GM19438 (cell line): Measurements from ENCODE around the gene MYO7B.

ENCODE experiments used
- ATAC-seq: cut with Tn5 transposase; IDR thresholded peaks from one replicate; pipeline ENCODE4 v1.9.1; 2021; ENCODE audit warnings: low read depth; ENCODE audit not compliant: unreplicated experiment

MYO7B gene

GRCh38 chr2:127671557-127672302 is 136.2 kb downstream of the MYO7B start:
- no peak for ATAC-seq

- ATAC-seq, result no peak
Measured at GRCh38 chr2:127672341-127673224, 137.1 kb downstream of the MYO7B start.

DNA sequence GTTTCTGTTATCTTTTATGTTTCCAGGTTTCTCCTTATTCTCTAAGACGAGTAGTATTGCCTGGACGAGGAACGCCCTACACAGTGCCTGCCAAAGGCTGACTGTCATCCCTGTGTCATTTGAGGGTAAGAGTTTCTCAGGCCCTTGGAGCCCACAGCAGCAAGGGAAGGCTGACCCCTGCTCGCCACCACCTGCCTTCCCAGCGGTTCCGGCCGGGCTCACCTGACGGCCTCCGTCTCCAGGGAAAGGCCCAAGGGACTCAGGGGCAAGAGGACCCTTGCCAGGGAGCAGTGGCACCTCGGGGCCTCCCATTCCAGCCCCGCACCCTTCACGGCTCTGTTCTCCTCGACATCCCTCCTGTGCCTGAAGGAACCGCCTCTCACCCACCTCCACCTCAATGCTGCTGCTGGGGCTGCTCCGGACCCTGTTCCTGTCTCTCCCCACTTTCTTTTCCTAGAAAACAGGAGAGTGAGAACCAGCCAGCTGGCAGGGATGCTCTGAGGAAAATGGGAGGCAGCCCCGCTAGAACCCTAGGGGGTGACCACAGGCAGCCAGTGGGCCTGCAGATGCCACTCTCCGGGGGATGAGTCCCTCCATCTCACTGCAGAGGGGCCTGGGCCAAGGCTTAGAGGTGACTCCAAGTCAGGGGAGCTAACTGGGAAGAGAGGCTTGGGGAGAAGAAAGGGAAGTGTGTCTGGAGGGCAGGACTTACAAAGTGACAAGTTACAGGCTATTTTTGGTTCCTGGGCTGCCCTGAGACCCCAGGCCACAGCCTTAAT is 138.0 kb downstream of the MYO7B start:
- ATAC-seq, result no peak

GRCh38 chr2:127674241-127675209 is 139.0 kb downstream of the MYO7B start:
- ATAC-seq, result no peak

DNA sequence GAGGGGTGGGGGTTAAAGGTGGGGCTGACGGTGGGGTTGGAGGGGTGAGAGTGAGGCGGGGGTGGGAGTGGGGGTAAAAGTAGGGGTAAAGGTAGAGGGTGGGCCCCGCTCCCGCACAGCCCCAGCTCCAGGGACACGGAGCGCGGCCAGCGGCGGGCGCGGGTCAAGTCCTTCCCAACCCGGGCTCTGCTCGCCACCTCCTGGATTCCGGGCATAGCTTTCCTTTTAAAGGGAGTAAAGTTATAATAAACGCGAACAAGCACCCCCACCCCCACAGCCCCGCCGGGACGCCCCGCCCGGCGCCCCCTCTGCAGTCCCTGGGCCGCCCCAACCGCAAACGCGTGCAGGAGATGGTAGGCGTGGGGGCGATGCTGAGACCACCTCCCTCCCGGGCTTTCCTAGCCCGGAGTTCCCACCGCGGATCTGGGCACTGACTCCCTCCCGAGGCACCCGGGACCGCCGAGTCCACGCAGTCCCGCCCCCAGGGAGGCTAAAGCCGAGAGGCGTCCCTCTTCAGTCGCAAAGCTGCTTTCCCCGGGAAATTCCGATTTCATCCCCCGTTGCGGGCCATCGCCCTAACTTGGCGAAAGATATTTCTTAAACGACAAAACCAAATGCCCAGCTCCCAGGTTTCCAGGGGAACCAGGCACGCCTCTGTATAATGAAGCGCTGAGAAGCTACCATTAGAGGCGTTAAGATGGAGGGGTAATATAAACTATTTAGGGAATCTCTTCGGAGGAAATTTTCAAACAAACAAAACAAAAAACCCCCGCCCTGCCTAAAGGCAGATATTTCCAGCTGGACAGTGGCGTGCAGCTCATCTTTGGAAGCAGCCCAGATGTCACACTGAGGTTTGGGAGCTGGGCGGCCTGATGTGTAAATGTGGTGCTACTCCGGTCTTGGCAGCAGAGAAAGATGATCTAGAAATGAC is 140.1 kb downstream of the MYO7B start, which contains the start of gene LIMS2:
TSS of gene LIMS2 (minus strand) at position 200 of the 931 bp plus-strand sequence. CDS start 506 bp downstream, outside the sequence.
- ATAC-seq, result no peak

GRCh38 chr2:127676906-127677305 is 141.4 kb downstream of the MYO7B start:
- no peak for ATAC-seq

- ATAC-seq, result no peak
Measured at GRCh38 chr2:127678531-127678930, 143.0 kb downstream of the MYO7B start.

DNA sequence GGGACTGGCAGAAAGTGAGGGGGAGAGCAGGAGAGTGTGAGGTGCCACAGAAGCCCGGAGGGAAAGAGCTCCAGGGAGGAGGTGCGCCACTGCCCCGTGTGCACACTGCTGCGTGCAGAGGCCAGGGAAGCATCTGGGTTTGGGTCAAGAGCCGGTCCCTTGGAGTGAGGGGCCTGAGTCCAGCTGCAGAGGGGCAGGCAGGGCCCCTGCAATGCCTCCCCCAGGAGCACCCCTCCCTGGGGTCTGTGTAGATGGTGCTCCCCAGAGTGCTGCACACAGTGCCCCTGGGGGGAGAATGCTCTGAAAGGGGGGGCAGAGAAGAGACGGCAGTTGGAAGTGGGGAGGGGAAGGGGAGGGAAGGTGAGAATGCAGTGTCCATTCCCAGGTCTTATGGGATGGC is 143.5 kb downstream of the MYO7B start:
- no peak for ATAC-seq

DNA sequence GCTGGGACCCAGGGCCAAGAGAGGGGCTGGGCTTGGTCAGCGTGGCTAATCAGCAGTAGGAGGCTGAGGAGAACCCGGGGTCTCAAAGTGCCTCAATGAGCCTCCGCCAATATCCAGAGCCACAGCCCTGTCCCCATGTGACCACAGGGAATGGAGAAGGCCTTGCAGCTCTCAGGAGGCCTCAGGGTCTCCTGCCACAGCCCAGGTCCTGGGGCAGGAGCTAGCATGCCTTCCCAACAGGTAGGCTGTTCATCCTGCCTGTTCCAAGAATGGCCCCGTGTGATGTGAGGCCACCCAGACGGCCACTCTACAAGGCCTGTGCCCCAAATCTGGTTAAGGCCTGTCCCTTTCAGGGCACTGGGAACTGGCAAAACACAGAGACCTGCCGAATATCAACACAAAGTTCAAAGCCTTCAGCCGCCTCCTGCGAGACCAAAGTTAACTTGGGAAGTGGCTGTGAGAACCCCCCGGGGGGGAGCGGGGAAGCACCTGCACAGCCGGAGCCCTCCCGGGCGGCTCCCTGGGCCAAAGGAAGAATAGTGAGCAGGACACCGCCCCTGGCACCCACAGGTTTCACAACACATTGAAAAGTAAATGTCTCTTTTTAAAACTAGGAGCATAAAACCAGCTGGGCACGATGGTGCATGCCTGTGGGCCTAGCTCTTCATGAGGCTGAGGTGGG is 144.3 kb downstream of the MYO7B start:
- ATAC-seq, result no peak

DNA sequence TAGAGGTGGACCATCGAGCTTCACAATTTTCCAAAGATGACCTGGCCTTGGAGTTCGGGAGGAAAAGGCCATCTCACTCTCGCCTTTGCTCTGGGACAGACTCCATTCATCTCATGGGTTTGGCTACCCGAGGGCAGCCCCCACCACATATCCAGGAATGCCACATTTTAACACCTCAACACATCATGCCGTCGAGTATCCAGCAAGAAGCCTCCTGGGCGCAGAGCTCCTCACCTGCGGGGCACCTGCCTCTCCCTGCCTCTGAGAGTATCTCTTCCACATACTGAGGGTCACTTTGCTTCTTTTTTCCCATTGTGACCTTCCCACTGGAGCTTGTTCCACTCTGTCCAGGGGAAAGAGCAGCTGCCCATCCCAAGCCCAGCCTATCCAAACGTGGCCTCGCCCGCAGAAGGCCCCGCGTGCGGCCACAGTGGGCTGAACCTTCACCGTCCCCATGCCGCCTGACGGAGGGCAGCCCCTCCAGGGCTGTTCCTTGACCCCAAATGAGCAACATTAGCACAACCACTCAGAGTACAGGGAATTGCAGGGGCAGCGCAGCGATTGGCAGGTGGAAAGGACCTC is 145.3 kb downstream of the MYO7B start:
- no peak for ATAC-seq

GRCh38 chr2:127681288-127681804 is 145.9 kb downstream of the MYO7B start:
- no peak for ATAC-seq

DNA sequence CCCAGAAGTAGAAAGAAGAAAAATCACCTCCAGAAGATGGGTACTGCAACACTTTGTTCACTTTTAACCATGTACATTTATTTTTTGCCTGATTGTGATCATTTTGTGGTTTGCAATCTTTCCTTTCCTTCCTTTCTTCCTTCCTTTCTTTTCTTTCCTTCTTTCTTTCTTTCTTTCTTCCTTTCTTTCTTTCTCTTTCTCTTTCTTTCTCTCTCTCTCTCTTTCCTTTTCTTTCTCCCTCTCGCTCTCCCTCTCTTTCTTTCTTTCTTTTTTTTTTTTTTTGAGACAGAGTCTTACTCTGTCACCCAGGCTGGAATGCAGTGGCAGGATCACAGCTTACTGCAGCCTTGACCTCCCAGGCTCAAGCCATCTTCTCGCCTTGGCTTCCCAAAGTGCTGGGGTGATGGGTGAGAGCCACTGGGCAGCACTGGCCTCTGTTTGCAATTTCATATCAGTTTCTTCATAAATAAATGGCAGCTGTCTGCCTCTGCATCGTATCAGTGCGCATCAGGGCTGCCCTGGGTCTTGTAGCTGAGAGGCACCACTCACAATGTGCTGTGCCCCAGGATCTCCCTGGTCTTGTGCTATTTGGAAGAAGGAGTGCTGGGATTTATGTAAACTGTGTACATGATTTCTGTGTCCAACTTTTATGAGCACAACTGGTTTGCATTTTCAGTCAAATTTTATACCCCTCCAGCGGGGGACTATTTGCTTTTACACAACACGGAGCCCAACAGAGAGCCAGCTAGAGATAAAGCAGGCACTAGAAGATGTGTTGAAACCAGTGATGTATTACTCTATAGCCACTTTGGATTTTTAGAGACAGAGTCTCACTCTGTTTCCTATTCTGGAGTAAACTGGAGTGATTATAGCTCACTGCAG is 146.7 kb downstream of the MYO7B start:
- no peak for ATAC-seq

DNA sequence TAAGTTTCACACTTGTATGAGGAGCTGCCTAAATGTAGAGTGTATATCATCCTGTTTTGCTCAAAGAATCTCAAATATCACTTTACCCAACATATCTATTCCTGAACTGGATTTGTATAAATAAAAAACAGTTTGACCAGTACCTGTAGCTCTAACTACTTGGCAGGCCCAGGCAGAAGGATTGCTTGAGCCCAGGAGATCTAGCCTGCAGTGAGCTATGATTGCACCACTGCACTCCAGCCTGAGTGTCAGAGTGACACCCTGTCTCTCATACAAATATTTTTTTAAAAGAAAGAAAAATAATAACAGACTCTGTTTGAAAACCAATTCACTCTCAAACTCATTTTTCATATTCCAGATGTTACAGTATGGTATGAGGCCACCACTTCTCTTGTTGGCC is 147.6 kb downstream of the MYO7B start:
- no peak for ATAC-seq

DNA sequence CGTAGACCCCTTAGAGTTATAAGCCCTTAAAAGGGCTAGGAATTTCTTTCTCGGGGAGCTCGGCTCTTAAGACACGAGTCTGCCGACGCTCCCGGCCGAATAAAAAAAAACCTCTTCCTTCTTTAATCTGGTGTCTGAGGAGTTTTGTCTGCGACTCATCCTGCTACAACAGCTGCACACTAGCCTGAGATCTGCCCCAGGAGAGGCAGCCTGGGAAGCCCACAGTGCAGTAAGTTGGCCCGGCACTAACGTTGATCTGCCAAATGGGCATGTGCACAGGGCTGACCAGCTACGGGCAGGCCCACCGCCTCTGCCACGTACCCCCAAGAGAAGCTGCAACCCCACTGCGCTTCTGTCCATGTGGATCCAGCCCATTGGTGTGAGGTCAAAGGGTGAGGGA is 148.3 kb downstream of the MYO7B start:
- ATAC-seq, result no peak

DNA sequence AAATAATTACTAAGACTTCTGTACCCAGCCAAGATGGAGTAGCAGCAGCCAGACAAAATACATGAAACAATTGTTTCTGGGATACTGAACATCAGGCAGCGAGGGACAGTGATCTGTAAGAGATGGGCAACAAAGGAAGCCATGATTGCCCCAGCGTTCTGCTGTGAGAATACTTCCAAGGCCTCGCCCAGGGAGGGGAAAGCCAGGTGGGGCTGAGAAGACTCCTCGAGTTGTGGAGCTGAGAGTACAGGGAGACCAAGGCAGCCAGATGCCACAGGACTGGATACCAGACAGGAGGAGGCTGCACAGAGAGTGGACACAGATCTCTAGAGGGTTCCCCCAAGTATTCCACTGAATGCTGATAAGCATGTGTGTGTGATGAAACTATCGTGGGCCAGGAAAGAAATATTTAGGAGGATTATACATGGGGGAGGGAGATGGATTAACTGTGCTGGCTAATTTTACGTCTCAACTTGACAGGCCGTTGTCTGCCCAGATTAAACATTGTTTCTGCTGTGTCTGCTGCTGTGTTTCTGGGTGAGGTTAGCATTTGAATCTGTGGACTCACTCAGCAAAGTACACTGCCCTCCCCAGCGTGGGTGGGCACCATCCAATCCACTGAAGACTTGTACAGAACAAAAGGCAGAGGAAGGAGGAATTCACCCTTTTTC is 150.1 kb downstream of the MYO7B start:
- ATAC-seq, result no peak
